Measurements from ENCODE around the gene EMC9. TPM values are rescaled to one million over a fixed set of nuclear protein-coding genes. Genes with fewer than 3 reads are reported as not detected.

Gene EMC9
- polyA plus RNA-seq, 2 of the 4 experiments (the other 2 are of a cell fraction): 21.5 to 48.5 TPM

DNA sequence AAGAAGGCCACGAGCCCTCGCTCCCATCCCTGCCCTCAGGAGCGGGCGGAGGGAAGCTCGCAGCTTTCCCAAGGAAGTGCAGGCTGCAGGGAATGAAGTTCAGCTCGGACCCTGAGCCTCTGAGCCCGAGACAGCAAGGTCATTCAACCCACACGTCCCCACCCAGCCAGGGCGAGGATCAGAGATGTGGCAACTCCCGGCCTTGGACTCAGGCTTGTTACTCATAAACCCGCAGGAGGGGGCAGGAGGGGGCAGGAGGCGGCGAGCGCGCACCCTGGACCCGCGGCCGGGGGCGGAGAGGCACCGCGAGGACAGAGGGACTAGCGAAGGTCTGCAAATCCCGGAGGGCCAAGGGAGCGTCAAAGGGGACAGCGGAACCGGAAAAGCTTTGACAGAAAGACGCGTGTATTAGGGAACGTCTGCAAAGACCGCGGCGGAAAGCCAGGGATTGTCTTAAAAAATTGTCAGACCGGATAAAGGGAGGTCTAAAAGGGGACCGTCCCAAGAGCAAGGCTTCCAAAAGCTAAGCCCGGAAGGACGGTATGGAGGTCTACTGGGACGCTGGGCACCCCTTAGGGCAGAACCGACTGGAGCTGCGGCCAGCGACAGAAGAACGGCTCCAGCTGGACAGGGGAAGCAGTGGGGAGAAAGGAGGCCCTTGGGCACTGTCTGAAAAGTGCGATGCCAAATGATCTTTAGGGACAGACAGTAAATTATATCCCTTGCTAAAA is 27.4 kb downstream of the EMC9 start (continued):
- TF ChIP-seq, protein P1, sequence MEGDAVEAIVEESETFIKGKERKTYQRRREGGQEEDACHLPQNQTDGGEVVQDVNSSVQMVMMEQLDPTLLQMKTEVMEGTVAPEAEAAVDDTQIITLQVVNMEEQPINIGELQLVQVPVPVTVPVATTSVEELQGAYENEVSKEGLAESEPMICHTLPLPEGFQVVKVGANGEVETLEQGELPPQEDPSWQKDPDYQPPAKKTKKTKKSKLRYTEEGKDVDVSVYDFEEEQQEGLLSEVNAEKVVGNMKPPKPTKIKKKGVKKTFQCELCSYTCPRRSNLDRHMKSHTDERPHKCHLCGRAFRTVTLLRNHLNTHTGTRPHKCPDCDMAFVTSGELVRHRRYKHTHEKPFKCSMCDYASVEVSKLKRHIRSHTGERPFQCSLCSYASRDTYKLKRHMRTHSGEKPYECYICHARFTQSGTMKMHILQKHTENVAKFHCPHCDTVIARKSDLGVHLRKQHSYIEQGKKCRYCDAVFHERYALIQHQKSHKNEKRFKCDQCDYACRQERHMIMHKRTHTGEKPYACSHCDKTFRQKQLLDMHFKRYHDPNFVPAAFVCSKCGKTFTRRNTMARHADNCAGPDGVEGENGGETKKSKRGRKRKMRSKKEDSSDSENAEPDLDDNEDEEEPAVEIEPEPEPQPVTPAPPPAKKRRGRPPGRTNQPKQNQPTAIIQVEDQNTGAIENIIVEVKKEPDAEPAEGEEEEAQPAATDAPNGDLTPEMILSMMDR (IDR thresholded peaks at IDR 0.05): no peak
- TF ChIP-seq MAFK (IDR thresholded peaks at IDR 0.05; ENCODE audit: partially characterized antibody) (peak; percentile 16), KDM5A (IDR thresholded peaks at IDR 0.05) (0 out of 2 replicates have a peak, but pooled peaks have one; percentile 34), EHMT2 (IDR thresholded peaks at IDR 0.05; ENCODE audit: low read depth) (no peak), CBX8 (IDR thresholded peaks at IDR 0.05) (no peak), RNF2 (IDR thresholded peaks at IDR 0.05; ENCODE audit: borderline replicate concordance, low read depth) (no peak), BHLHE40 (IDR thresholded peaks at IDR 0.05; ENCODE audit: low read depth, low read length) (no peak), HEYL (CRISPR knock-in tag; IDR thresholded peaks at IDR 0.05) (no peak), NPAS2 (CRISPR knock-in tag; IDR thresholded peaks at IDR 0.05; ENCODE audit: borderline replicate concordance) (no peak), NR3C1 (IDR thresholded peaks at IDR 0.05) (no peak), JUNB (IDR thresholded peaks at IDR 0.05) (no peak), HOXA7 (CRISPR knock-in tag; IDR thresholded peaks at IDR 0.05) (no peak), CHD4 (IDR thresholded peaks at IDR 0.05; ENCODE audit: borderline replicate concordance) (no peak), KDM1A (IDR thresholded peaks at IDR 0.05; ENCODE audit: low read depth) (no peak), SREBF2 (IDR thresholded peaks at IDR 0.05) (no peak), RAD21 (conservative IDR thresholded peaks at IDR 0.05 in 1 of 2, IDR thresholded peaks at IDR 0.05 in 1 of 2) (no peak), ZFP36 (IDR thresholded peaks at IDR 0.05; ENCODE audit: borderline replicate concordance, partially characterized antibody) (no peak), TP53 (CRISPR knock-in tag; IDR thresholded peaks at IDR 0.05) (no peak), ESRRA (IDR thresholded peaks at IDR 0.05; ENCODE audit: borderline replicate concordance, low read length) (no peak), RCOR1 (IDR thresholded peaks at IDR 0.05; ENCODE audit: low read depth, low read length) (no peak), RARB (CRISPR knock-in tag; IDR thresholded peaks at IDR 0.05) (no peak), TFCP2L1 (CRISPR knock-in tag; IDR thresholded peaks at IDR 0.05) (no peak), MAZ (IDR thresholded peaks at IDR 0.05; ENCODE audit: borderline replicate concordance, low read depth, low read length) (0 out of 2 replicates have a peak, but pooled peaks have one; percentile 66), FOSL2 (IDR thresholded peaks at IDR 0.05) (no peak), FOSL2 (CRISPR knock-in tag; IDR thresholded peaks at IDR 0.05) (peak; percentile 33), SMC3 (IDR thresholded peaks at IDR 0.05) (peak; percentile 20; the same call in 1 of the 3 replicates)
- TF ChIP-seq, protein P2, sequence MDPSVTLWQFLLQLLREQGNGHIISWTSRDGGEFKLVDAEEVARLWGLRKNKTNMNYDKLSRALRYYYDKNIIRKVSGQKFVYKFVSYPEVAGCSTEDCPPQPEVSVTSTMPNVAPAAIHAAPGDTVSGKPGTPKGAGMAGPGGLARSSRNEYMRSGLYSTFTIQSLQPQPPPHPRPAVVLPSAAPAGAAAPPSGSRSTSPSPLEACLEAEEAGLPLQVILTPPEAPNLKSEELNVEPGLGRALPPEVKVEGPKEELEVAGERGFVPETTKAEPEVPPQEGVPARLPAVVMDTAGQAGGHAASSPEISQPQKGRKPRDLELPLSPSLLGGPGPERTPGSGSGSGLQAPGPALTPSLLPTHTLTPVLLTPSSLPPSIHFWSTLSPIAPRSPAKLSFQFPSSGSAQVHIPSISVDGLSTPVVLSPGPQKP (IDR thresholded peaks at IDR 0.05; ENCODE audit: low read depth, low read length): no peak
- TF ChIP-seq, protein P3, sequence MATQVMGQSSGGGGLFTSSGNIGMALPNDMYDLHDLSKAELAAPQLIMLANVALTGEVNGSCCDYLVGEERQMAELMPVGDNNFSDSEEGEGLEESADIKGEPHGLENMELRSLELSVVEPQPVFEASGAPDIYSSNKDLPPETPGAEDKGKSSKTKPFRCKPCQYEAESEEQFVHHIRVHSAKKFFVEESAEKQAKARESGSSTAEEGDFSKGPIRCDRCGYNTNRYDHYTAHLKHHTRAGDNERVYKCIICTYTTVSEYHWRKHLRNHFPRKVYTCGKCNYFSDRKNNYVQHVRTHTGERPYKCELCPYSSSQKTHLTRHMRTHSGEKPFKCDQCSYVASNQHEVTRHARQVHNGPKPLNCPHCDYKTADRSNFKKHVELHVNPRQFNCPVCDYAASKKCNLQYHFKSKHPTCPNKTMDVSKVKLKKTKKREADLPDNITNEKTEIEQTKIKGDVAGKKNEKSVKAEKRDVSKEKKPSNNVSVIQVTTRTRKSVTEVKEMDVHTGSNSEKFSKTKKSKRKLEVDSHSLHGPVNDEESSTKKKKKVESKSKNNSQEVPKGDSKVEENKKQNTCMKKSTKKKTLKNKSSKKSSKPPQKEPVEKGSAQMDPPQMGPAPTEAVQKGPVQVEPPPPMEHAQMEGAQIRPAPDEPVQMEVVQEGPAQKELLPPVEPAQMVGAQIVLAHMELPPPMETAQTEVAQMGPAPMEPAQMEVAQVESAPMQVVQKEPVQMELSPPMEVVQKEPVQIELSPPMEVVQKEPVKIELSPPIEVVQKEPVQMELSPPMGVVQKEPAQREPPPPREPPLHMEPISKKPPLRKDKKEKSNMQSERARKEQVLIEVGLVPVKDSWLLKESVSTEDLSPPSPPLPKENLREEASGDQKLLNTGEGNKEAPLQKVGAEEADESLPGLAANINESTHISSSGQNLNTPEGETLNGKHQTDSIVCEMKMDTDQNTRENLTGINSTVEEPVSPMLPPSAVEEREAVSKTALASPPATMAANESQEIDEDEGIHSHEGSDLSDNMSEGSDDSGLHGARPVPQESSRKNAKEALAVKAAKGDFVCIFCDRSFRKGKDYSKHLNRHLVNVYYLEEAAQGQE (IDR thresholded peaks at IDR 0.05): no peak
- TF ChIP-seq, protein P4, sequence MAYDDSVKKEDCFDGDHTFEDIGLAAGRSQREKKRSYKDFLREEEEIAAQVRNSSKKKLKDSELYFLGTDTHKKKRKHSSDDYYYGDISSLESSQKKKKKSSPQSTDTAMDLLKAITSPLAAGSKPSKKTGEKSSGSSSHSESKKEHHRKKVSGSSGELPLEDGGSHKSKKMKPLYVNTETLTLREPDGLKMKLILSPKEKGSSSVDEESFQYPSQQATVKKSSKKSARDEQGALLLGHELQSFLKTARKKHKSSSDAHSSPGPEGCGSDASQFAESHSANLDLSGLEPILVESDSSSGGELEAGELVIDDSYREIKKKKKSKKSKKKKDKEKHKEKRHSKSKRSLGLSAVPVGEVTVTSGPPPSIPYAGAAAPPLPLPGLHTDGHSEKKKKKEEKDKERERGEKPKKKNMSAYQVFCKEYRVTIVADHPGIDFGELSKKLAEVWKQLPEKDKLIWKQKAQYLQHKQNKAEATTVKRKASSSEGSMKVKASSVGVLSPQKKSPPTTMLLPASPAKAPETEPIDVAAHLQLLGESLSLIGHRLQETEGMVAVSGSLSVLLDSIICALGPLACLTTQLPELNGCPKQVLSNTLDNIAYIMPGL (CRISPR knock-in tag; IDR thresholded peaks at IDR 0.05; ENCODE audit: borderline replicate concordance): no peak
- TF ChIP-seq, protein P5, sequence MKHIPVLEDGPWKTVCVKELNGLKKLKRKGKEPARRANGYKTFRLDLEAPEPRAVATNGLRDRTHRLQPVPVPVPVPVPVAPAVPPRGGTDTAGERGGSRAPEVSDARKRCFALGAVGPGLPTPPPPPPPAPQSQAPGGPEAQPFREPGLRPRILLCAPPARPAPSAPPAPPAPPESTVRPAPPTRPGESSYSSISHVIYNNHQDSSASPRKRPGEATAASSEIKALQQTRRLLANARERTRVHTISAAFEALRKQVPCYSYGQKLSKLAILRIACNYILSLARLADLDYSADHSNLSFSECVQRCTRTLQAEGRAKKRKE (CRISPR knock-in tag; IDR thresholded peaks at IDR 0.05; ENCODE audit: low read depth): no peak
- TF ChIP-seq, protein P6, sequence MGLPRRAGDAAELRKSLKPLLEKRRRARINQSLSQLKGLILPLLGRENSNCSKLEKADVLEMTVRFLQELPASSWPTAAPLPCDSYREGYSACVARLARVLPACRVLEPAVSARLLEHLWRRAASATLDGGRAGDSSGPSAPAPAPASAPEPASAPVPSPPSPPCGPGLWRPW (IDR thresholded peaks at IDR 0.05): no peak
- TF ChIP-seq, protein P7, sequence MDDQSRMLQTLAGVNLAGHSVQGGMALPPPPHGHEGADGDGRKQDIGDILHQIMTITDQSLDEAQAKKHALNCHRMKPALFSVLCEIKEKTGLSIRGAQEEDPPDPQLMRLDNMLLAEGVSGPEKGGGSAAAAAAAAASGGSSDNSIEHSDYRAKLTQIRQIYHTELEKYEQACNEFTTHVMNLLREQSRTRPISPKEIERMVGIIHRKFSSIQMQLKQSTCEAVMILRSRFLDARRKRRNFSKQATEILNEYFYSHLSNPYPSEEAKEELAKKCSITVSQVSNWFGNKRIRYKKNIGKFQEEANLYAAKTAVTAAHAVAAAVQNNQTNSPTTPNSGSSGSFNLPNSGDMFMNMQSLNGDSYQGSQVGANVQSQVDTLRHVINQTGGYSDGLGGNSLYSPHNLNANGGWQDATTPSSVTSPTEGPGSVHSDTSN (IDR thresholded peaks at IDR 0.05): no peak; the same call in 1 of the 2 replicates

All from A549 (cell line).